HEK293 (cell line): ENCODE results near the gene DR1.
"Not testable (repeated sequence)": the region's sequence is repeated elsewhere in the genome, so short reads cannot be mapped to it uniquely, and the experiment has no call there.

ENCODE experiments used
- CTCF ChIA-PET: fragments of 350-600 bp; formaldehyde crosslinking; extraction: SDS; loops from one replicate; lab custom pipeline; 2021; ENCODE audit warnings: antibody characterized with exemption; lab: Yijun Ruan, JAX
- POLR2A ChIA-PET: fragments of 300-600 bp; formaldehyde crosslinking; extraction: SDS; loops from one replicate; lab custom pipeline; 2020; ENCODE audit warnings: antibody characterized with exemption, inconsistent platforms; lab: Yijun Ruan, JAX
- H3K27ac ChIP-seq: fragments of 200-500 bp; sonication (Bioruptor generic); 2 replicates; pipeline ENCODE4 v1.5.1; 2014; ENCODE audit warnings: low read depth, low read length, control low read depth, inconsistent platforms; ENCODE audit errors: extremely low read depth
- H3K36me3 ChIP-seq, 2 experiments: fragments of 200-500 bp in 1 of 2; sonication (Bioruptor generic) in 1 of 2; 1 replicate in 1 of 2; 2 replicates in 1 of 2; pipeline ENCODE4 v1.5.1; 2014 to 2017; ENCODE audit warnings: inconsistent platforms in 2 of 2, low read length in 2 of 2; ENCODE audit not compliant: control insufficient read depth in 2 of 2, insufficient read depth in 1 of 2
- H3K4me1 ChIP-seq: fragments of 200-500 bp; sonication (Bioruptor generic); 2 replicates; pipeline ENCODE4 v1.5.1; 2014; ENCODE audit warnings: mild to moderate bottlenecking, low read length, inconsistent platforms; ENCODE audit not compliant: control insufficient read depth, insufficient read depth
- H3K4me3 ChIP-seq: 2 replicates; pipeline ENCODE4 v1.5.1; 2011; ENCODE audit warnings: low read depth, mild to moderate bottlenecking, control low read depth, low read length, moderate library complexity
- H3K9me3 ChIP-seq: fragments of 200-500 bp; sonication (Bioruptor generic); 2 replicates; pipeline ENCODE4 v1.5.1; 2014; ENCODE audit warnings: low read depth, low read length, inconsistent platforms; ENCODE audit not compliant: control insufficient read depth, insufficient read depth
- ELK4 ChIP-seq: IDR thresholded peaks from 2 replicates; pipeline ENCODE4 v1.6.1; 2011; ENCODE audit warnings: mild to moderate bottlenecking, low read depth, low read length, borderline replicate concordance
- GLIS1 ChIP-seq: fragments of 450-650 bp; formaldehyde crosslinking; IDR thresholded peaks from 2 replicates; pipeline ENCODE4 v1.5.1; 2016; ENCODE audit warnings: missing biosample characterization, missing genetic modification characterization
- KLF16 ChIP-seq: fragments of 450-650 bp; formaldehyde crosslinking; IDR thresholded peaks from 2 replicates; pipeline ENCODE4 v1.5.1; 2017; ENCODE audit warnings: missing biosample characterization, missing genetic modification characterization
- KLF9 ChIP-seq: fragments of 450-650 bp; formaldehyde crosslinking; IDR thresholded peaks from 2 replicates; pipeline ENCODE4 v1.5.1; 2016; ENCODE audit warnings: missing biosample characterization, missing genetic modification characterization, low read depth
- SETDB1 ChIP-seq: IDR thresholded peaks from one replicate; pipeline ENCODE4 v1.6.1; 2017; ENCODE audit warnings: mild to moderate bottlenecking, low read length, moderate library complexity, mixed read lengths; ENCODE audit not compliant: insufficient read length
- ZBTB1 ChIP-seq: fragments of 450-650 bp; formaldehyde crosslinking; IDR thresholded peaks from 2 replicates; pipeline ENCODE4 v1.5.1; 2016; ENCODE audit warnings: missing biosample characterization, missing genetic modification characterization
- ZBTB26 ChIP-seq: fragments of 450-650 bp; formaldehyde crosslinking; optimal IDR thresholded peaks from 2 replicates; pipeline ENCODE3; 2016; ENCODE audit warnings: missing biosample characterization, mild to moderate bottlenecking, missing genetic modification characterization
- ZEB2 ChIP-seq: fragments of 450-650 bp; formaldehyde crosslinking; IDR thresholded peaks from 2 replicates; pipeline ENCODE4 v1.5.1; 2016; ENCODE audit warnings: missing biosample characterization, missing genetic modification characterization
- ZNF132 ChIP-seq: fragments of 450-650 bp; formaldehyde crosslinking; IDR thresholded peaks from 2 replicates; pipeline ENCODE4 v1.5.1; 2017; ENCODE audit warnings: missing biosample characterization, missing genetic modification characterization, borderline replicate concordance
- ZNF16 ChIP-seq: fragments of 450-650 bp; formaldehyde crosslinking; IDR thresholded peaks from 2 replicates; pipeline ENCODE4 v1.5.1; 2016; ENCODE audit warnings: low read depth, missing biosample characterization, missing genetic modification characterization
- ZNF18 ChIP-seq: fragments of 450-650 bp; formaldehyde crosslinking; IDR thresholded peaks from 2 replicates; pipeline ENCODE4 v1.5.1; 2016; ENCODE audit warnings: missing biosample characterization, missing genetic modification characterization
- ZNF19 ChIP-seq: fragments of 450-650 bp; formaldehyde crosslinking; IDR thresholded peaks from 2 replicates; pipeline ENCODE4; 2016; ENCODE audit warnings: missing biosample characterization, missing genetic modification characterization, low read depth
- ZNF239 ChIP-seq: fragments of 450-650 bp; formaldehyde crosslinking; IDR thresholded peaks from 2 replicates; pipeline ENCODE4 v1.5.1; 2016; ENCODE audit warnings: missing biosample characterization, missing genetic modification characterization
- ZNF555 ChIP-seq: fragments of 450-650 bp; formaldehyde crosslinking; conservative IDR thresholded peaks from 2 replicates; pipeline ENCODE4 v1.5.1; 2017; ENCODE audit warnings: missing biosample characterization, mild to moderate bottlenecking, missing genetic modification characterization, inconsistent platforms
- ZNF585B ChIP-seq: fragments of 450-650 bp; formaldehyde crosslinking; IDR thresholded peaks from 2 replicates; pipeline ENCODE4 v1.5.1; 2016; ENCODE audit warnings: missing biosample characterization, missing genetic modification characterization
- ZNF596 ChIP-seq: fragments of 450-650 bp; IDR thresholded peaks from 2 replicates; pipeline ENCODE4 v1.5.0; 2018; ENCODE audit warnings: missing biosample characterization, mild to moderate bottlenecking, missing genetic modification characterization, moderate library complexity
- ZNF626 ChIP-seq: fragments of 450-650 bp; sonication (Bioruptor Pico); formaldehyde crosslinking; IDR thresholded peaks from 2 replicates; pipeline ENCODE4 v1.5.1; 2018; ENCODE audit warnings: missing biosample characterization, missing genetic modification characterization, inconsistent platforms
- ZNF677 ChIP-seq: fragments of 450-650 bp; IDR thresholded peaks from 2 replicates; pipeline ENCODE4 v1.5.0; 2018; ENCODE audit warnings: missing biosample characterization, mild to moderate bottlenecking, missing genetic modification characterization, moderate library complexity
- ZNF701 ChIP-seq: fragments of 450-650 bp; formaldehyde crosslinking; IDR thresholded peaks from 2 replicates; pipeline ENCODE4 v1.5.1; 2016; ENCODE audit warnings: missing biosample characterization, missing genetic modification characterization
- ZNF707 ChIP-seq: fragments of 450-650 bp; formaldehyde crosslinking; IDR thresholded peaks from 2 replicates; pipeline ENCODE4 v1.5.1; 2016; ENCODE audit warnings: missing biosample characterization, missing genetic modification characterization
- ZNF791 ChIP-seq: fragments of 450-650 bp; formaldehyde crosslinking; IDR thresholded peaks from 2 replicates; pipeline ENCODE4 v1.5.1; 2016; ENCODE audit warnings: missing biosample characterization, missing genetic modification characterization
- ZXDB ChIP-seq: fragments of 450-650 bp; formaldehyde crosslinking; IDR thresholded peaks from 2 replicates; pipeline ENCODE4 v1.5.1; 2016; ENCODE audit warnings: missing biosample characterization, missing genetic modification characterization

Gene DR1

GRCh38 chr1:93386268-93386667, 40.6 kb downstream of the DR1 start:
- TF ChIP-seq ZNF626 (tag by site-specific recombination) = 0 out of 2 replicates have a peak, but pooled peaks have one; percentile 66
- TF ChIP-seq SETDB1 = peak; percentile 68
- 0 out of 2 replicates have a peak, but pooled peaks have one; percentile 21 for TF ChIP-seq ZNF18
- H3K36me3 ChIP-seq, H3K9me3 ChIP-seq, POLR2A ChIA-PET, H3K4me1 ChIP-seq, H3K4me3 ChIP-seq, H3K27ac ChIP-seq: not testable (repeated sequence)
- CTCF ChIA-PET = interaction anchor here (0.6 kb wide), 1 partner anchor 233 kb away, joined by 3 read pairs; no protein-coding TSS in a partner anchor

GRCh38 chr1:93394514-93394913, 48.8 kb downstream of the DR1 start:
- ChIA-PET CTCF (no interaction called here), POLR2A (interaction anchor here (0.6 kb wide), 1 partner anchor 317 kb away, joined by 9 read pairs; no protein-coding TSS in a partner anchor)
- Histone ChIP-seq H3K4me1 (no peaks in the 10 kb centered on the region), H3K9me3 (no peaks in the 10 kb centered on the region), H3K4me3 (no peak overlapping the region), H3K27ac (no peak overlapping the region), H3K36me3 (no peaks in the 10 kb centered on the region)
- no peak for TF ChIP-seq KLF16 (tag by site-specific recombination)
- no peak for TF ChIP-seq ZEB2 (tag by site-specific recombination)
- TF ChIP-seq GLIS1 (tag by site-specific recombination) = no peak
- no peak for TF ChIP-seq ZNF707
- TF ChIP-seq ZNF555 (tag by site-specific recombination) = no peak

GRCh38 chr1:93395195-93395594, 49.5 kb downstream of the DR1 start:
- no peak overlapping the region for H3K27ac ChIP-seq
- POLR2A ChIA-PET = interaction anchor here (0.6 kb wide), 1 partner anchor 318 kb away, joined by 9 read pairs; no protein-coding TSS in a partner anchor
- H3K36me3 ChIP-seq = no peaks in the 10 kb centered on the region
- H3K4me3 ChIP-seq = no peak overlapping the region
- no peaks in the 10 kb centered on the region for H3K4me1 ChIP-seq
- H3K9me3 ChIP-seq = no peaks in the 10 kb centered on the region
- TF ChIP-seq ZXDB (tag by site-specific recombination) (no peak), ZNF16 (no peak), ZNF585B (tag by site-specific recombination) (no peak), ZNF791 (no peak), ZNF701 (tag by site-specific recombination) (no peak), ZNF132 (tag by site-specific recombination) (no peak), ZNF677 (no peak), ZBTB1 (tag by site-specific recombination) (no peak), ELK4 (no peak), ZNF239 (tag by site-specific recombination) (no peak), ZBTB26 (tag by site-specific recombination) (no peak), ZNF19 (tag by site-specific recombination) (no peak), KLF9 (no peak), ZNF596 (no peak)
- CTCF ChIA-PET = interaction anchor here (0.6 kb wide), 1 partner anchor 103 kb away, joined by 3 read pairs; no protein-coding TSS in a partner anchor
